22Rv1 (cell line): ENCODE results near the gene BRK1.

ENCODE experiments used
- CTCF ChIP-seq: fragments of 450-650 bp; IDR thresholded peaks from 2 replicates; pipeline ENCODE4 v1.5.1; 2017; ENCODE audit warnings: mild to moderate bottlenecking
- ZFX ChIP-seq: fragments of 450-650 bp; IDR thresholded peaks from 2 replicates; pipeline ENCODE4 v1.6.1; 2017; ENCODE audit warnings: antibody characterized with exemption, borderline replicate concordance

- TF ChIP-seq CTCF: no peak
- no peak for TF ChIP-seq ZFX
Measured at GRCh38 chr3:10155123-10155472, 39.6 kb downstream of the BRK1 start.
